Stimulated activated CD8-positive, alpha-beta memory T cell treated with anti-CD3 and anti-CD28 coated beads, Interleukin-7, amount 100 ng/mL, for 24 hours (primary cell): Measurements from ENCODE around the gene HIGD1C.
"Not testable (repeated sequence)": the region's sequence is repeated elsewhere in the genome, so short reads cannot be mapped to it uniquely, and the experiment has no call there.

ENCODE experiments used
- DNase-seq: peaks from one replicate; pipeline ENCODE4 v3.0.0-alpha.2; 2020; ENCODE audit warnings: low read depth

The HIGD1C gene

GRCh38 chr12:50985322-50985721 lies 33.0 kb downstream of the HIGD1C start:
- DNase-seq = no peak

- DNase-seq = no peak
Measured at GRCh38 chr12:50986966-50987737, 34.8 kb downstream of the HIGD1C start.

- no peak for DNase-seq
Measured at GRCh38 chr12:50988051-50988450, 35.7 kb downstream of the HIGD1C start.

GRCh38 chr12:50988871-50989270 lies 36.5 kb downstream of the HIGD1C start:
- no peak for DNase-seq

GRCh38 chr12:50990147-50990727 lies 37.9 kb downstream of the HIGD1C start:
- DNase-seq = no peak

- DNase-seq = no peak
Measured at GRCh38 chr12:50990791-50991190, 38.4 kb downstream of the HIGD1C start.

- DNase-seq = no peak
Measured at GRCh38 chr12:50991291-50991690, 38.9 kb downstream of the HIGD1C start.

GRCh38 chr12:50992819-50993218 lies 40.5 kb downstream of the HIGD1C start:
- DNase-seq = no peak

GRCh38 chr12:50999093-50999492 lies 46.7 kb downstream of the HIGD1C start:
- no peak for DNase-seq

GRCh38 chr12:51000245-51000644 lies 47.9 kb downstream of the HIGD1C start:
- no peak for DNase-seq

- no peak for DNase-seq
Measured at GRCh38 chr12:51001799-51002198, 49.5 kb downstream of the HIGD1C start.

GRCh38 chr12:51004504-51004903 lies 52.2 kb downstream of the HIGD1C start:
- no peak for DNase-seq

- DNase-seq = no peak
Measured at GRCh38 chr12:51005030-51005429, 52.7 kb downstream of the HIGD1C start.

GRCh38 chr12:51005671-51006070 lies 53.3 kb downstream of the HIGD1C start:
- DNase-seq = no peak

- DNase-seq = no peak
Measured at GRCh38 chr12:51008329-51009055, 56.1 kb downstream of the HIGD1C start.

GRCh38 chr12:51009056-51009440 lies 56.7 kb downstream of the HIGD1C start:
- no peak for DNase-seq

- no peak for DNase-seq
Measured at GRCh38 chr12:51011955-51012354, 59.6 kb downstream of the HIGD1C start.

- DNase-seq = no peak
Measured at GRCh38 chr12:51012570-51013236, 60.4 kb downstream of the HIGD1C start.

- no peak for DNase-seq
Measured at GRCh38 chr12:51013441-51013840, 61.1 kb downstream of the HIGD1C start.

GRCh38 chr12:51014467-51014866 lies 62.1 kb downstream of the HIGD1C start:
- DNase-seq = not testable (repeated sequence)

- no peak for DNase-seq
Measured at GRCh38 chr12:51017452-51017851, 65.1 kb downstream of the HIGD1C start.

GRCh38 chr12:51018956-51019355 lies 66.6 kb downstream of the HIGD1C start:
- DNase-seq = no peak

- no peak for DNase-seq
Measured at GRCh38 chr12:51019927-51020326, 67.6 kb downstream of the HIGD1C start.
